ENCODE results near the gene NHSL2. TPM values are rescaled to one million over a fixed set of nuclear protein-coding genes. Genes with fewer than 3 reads are reported as not detected.

NHSL2 gene
- total RNA-seq, 1 donor from 2014 or later: 13.0 TPM

DNA sequence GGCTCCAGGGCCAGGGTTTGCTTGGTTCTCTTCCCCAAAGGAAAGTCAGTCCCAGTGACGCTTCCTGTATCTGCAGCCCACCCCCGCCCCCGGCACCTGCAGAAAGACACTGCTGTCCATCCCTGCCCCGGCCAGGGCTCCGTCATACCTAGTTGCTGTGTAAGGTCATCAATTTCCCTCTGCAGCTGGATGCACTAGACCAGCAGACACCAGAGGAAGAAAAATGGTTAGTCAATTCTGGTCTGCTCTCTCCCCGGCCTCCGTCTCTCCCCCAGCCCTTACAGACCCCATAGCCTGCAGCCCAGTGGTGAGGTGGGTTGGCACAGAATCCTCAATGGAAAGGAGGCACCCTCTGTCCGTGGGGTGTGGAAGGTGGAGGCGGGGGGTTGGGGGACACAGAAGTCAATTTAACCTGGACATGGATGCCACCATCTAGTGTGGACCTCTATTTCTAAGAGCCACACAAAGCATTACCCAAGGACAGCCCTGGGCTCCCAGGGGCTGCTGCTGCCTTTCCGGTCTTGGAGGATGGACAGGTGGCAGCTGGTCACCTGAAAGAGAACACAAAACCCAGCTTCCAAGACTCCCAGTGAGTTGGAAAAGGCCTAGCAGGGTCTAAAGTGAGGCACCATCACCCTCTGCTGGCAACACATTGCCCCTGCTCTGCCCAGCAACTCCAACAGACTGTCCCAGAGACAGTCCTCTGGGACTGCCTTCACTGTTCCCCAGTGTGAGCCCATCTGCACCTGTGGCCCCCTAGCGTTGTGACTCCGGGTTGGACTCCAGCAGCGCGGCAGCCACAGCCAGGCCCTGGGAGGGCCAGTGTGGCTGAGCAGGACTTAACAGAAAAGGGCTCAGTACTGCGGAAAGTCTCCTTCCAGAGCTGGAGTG lies 40.2 kb upstream of the NHSL2 start:
- peak; percentile 59 for FAIRE-seq
- Mint-ChIP-seq H3K27ac (ENCODE audit: unreplicated experiment) (no peak overlapping the region), H3K27me3 (ENCODE audit: low read depth, unreplicated experiment) (peaks cover 17% of the 10 kb centered on the region), H3K9me3 (ENCODE audit: unreplicated experiment) (no peaks in the 10 kb centered on the region), H3K36me3 (ENCODE audit: low read depth, unreplicated experiment) (no peaks in the 10 kb centered on the region), H3K4me1 (ENCODE audit: low read depth, unreplicated experiment) (peaks cover 7% of the 10 kb centered on the region), H3K4me3 (ENCODE audit: unreplicated experiment) (no peak overlapping the region)
- peak; percentile 14 for DNase-seq (ENCODE audit: low read depth)
- peaks cover 5% of the 10 kb centered on the region for H3K4me1 ChIP-seq (ENCODE audit: insufficient read depth, low read length)
- peak overlapping the region; percentile 61 for H3K9ac ChIP-seq (ENCODE audit: low read length)
- H3K4me3 ChIP-seq (ENCODE audit: insufficient read depth, low read depth, low read length): no peak overlapping the region
- H3K27ac ChIP-seq (ENCODE audit: low read depth, low read length): peak overlapping the region; percentile 63
- H3K79me2 ChIP-seq (ENCODE audit: insufficient read depth, low read length): no peaks in the 10 kb centered on the region
- H2AFZ ChIP-seq (ENCODE audit: low read depth, low read length): peak overlapping the region; percentile 56
- peak overlapping the region; percentile 65 for H3K4me2 ChIP-seq (ENCODE audit: low read length)
- H3K9me3 ChIP-seq (ENCODE audit: insufficient read depth, low read depth, low read length): no peaks in the 10 kb centered on the region
- H3K36me3 ChIP-seq (ENCODE audit: insufficient read depth, low read length): no peaks in the 10 kb centered on the region
- H3K27me3 ChIP-seq (ENCODE audit: insufficient read depth, low read length): peaks cover 4% of the 10 kb centered on the region
- TF ChIP-seq, protein P1, sequence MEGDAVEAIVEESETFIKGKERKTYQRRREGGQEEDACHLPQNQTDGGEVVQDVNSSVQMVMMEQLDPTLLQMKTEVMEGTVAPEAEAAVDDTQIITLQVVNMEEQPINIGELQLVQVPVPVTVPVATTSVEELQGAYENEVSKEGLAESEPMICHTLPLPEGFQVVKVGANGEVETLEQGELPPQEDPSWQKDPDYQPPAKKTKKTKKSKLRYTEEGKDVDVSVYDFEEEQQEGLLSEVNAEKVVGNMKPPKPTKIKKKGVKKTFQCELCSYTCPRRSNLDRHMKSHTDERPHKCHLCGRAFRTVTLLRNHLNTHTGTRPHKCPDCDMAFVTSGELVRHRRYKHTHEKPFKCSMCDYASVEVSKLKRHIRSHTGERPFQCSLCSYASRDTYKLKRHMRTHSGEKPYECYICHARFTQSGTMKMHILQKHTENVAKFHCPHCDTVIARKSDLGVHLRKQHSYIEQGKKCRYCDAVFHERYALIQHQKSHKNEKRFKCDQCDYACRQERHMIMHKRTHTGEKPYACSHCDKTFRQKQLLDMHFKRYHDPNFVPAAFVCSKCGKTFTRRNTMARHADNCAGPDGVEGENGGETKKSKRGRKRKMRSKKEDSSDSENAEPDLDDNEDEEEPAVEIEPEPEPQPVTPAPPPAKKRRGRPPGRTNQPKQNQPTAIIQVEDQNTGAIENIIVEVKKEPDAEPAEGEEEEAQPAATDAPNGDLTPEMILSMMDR (IDR thresholded peaks at IDR 0.05; ENCODE audit: insufficient read depth, low read depth, low read length): peak; percentile 26
- no peak for TF ChIP-seq EZH2 (IDR thresholded peaks at IDR 0.05; ENCODE audit: insufficient read depth, low read length)
- no peaks in the 10 kb centered on the region for H4K20me1 ChIP-seq (ENCODE audit: insufficient read depth, low read length)

DNA sequence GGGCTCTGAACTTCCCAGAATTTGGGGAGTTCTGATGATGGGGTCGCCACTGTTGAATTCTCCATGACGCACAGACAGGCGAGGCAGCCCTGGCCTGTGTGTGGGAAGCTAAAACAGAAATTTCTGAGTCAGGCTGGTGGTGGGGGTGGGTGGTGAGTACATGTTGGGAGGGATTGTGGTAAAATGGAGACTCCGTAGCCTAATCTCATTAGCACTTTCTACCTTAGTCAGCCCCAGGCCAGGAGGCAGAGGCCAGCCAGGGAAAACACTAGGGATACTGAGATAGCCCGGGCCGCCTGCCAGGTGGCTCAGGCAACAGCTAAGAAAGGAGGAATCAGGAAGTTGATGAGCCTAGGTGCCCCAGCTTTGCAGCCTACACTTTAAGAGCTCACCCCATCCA lies 39.3 kb upstream of the NHSL2 start:
- no peak for FAIRE-seq
- peak overlapping the region; percentile 61 for H3K9ac ChIP-seq (ENCODE audit: low read length)
- no peaks in the 10 kb centered on the region for H4K20me1 ChIP-seq (ENCODE audit: insufficient read depth, low read length)
- Mint-ChIP-seq H3K36me3 (ENCODE audit: low read depth, unreplicated experiment) (no peaks in the 10 kb centered on the region), H3K4me3 (ENCODE audit: unreplicated experiment) (no peak overlapping the region), H3K27ac (ENCODE audit: unreplicated experiment) (peak overlapping the region; percentile 69), H3K27me3 (ENCODE audit: low read depth, unreplicated experiment) (peaks cover 15% of the 10 kb centered on the region), H3K9me3 (ENCODE audit: unreplicated experiment) (no peaks in the 10 kb centered on the region), H3K4me1 (ENCODE audit: low read depth, unreplicated experiment) (peaks cover 7% of the 10 kb centered on the region)
- H3K27me3 ChIP-seq (ENCODE audit: insufficient read depth, low read length): peaks cover 2% of the 10 kb centered on the region
- peak; percentile 85 for DNase-seq (ENCODE audit: low read depth)
- H3K79me2 ChIP-seq (ENCODE audit: insufficient read depth, low read length): no peaks in the 10 kb centered on the region
- H3K4me3 ChIP-seq (ENCODE audit: insufficient read depth, low read depth, low read length): no peak overlapping the region
- peaks cover 5% of the 10 kb centered on the region for H3K4me1 ChIP-seq (ENCODE audit: insufficient read depth, low read length)
- TF ChIP-seq EZH2 (IDR thresholded peaks at IDR 0.05; ENCODE audit: insufficient read depth, low read length): no peak
- TF ChIP-seq, protein P1 (IDR thresholded peaks at IDR 0.05; ENCODE audit: insufficient read depth, low read depth, low read length): no peak
- H3K36me3 ChIP-seq (ENCODE audit: insufficient read depth, low read length): no peaks in the 10 kb centered on the region
- H3K9me3 ChIP-seq (ENCODE audit: insufficient read depth, low read depth, low read length): no peaks in the 10 kb centered on the region
- H3K27ac ChIP-seq (ENCODE audit: low read depth, low read length): peak overlapping the region; percentile 63
- H3K4me2 ChIP-seq (ENCODE audit: low read length): peak overlapping the region; percentile 65
- H2AFZ ChIP-seq (ENCODE audit: low read depth, low read length): peak overlapping the region; percentile 56
